ENCODE measurements around the gene NMB. TPM values are rescaled to one million over a fixed set of nuclear protein-coding genes. Genes with fewer than 3 reads are reported as not detected.

Gene NMB
- total and polyA plus RNA-seq, 12 donors, result 0.96 to 8.0 (median 2.3) TPM

DNA sequence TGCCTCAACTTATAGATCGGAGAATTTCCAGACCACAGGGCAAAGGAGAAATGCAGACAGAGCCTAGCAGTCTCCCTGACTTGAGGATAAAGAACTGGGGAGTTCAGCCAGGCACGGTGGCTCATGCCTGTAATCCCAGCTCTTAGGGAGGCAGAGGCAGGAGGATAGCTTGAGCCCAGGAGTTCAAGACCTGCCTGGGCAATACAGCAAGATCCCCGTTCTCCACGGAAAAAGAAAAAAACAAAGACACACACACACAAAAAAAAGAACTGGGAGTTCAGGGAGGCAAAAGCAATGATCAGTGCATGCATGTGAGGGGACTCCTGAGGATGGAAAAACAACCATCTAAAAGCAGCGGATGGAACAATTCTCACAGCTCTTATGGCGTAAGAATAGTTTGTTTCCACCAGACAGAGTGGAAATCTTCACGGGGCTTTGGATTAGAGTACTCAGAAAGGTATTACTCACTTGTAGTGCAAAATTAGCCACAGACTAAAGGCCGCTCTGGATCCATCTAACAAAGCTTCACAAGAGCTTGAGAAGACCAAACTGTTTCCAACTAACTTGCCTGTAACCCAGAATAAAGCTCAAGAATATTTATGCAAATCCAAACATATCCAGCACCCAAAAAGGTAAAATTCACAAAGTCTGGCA is 41.7 kb upstream of the NMB start:
- intact Hi-C loops (cut with DNase I), result loop anchor here in 2 of 10 donors (5.0 kb wide), 2 partner anchors 42 to 48 kb away; partner anchors contain the start of genes NMB (in 1 of the 2) and ZNF592 (in 1 of the 2)
- WGBS, 2 donors, result 85 to 89% methylated on average over 8 of the region's 8 CpGs
- ATAC-seq, result no peak

GRCh38 chr15:84697236-84697990 is 39.4 kb upstream of the NMB start:
- ATAC-seq, result no peak
- Histone ChIP-seq H3K4me3 (no peak overlapping the region), H3K27ac (no peak overlapping the region), H3K9me3 (no peaks in the 10 kb centered on the region), H3K36me3 (no peaks in the 10 kb centered on the region), H3K4me1 (peaks cover 0 to 56% (median 4%) of the 10 kb centered on the region in 9 donors), H3K27me3 (no peaks in the 10 kb centered on the region)
- intact Hi-C loops (cut with DNase I), result no loop called here
- WGBS, 2 donors, result 36 to 37% methylated on average over 1 of the region's 1 CpG
- TF ChIP-seq, protein P1, sequence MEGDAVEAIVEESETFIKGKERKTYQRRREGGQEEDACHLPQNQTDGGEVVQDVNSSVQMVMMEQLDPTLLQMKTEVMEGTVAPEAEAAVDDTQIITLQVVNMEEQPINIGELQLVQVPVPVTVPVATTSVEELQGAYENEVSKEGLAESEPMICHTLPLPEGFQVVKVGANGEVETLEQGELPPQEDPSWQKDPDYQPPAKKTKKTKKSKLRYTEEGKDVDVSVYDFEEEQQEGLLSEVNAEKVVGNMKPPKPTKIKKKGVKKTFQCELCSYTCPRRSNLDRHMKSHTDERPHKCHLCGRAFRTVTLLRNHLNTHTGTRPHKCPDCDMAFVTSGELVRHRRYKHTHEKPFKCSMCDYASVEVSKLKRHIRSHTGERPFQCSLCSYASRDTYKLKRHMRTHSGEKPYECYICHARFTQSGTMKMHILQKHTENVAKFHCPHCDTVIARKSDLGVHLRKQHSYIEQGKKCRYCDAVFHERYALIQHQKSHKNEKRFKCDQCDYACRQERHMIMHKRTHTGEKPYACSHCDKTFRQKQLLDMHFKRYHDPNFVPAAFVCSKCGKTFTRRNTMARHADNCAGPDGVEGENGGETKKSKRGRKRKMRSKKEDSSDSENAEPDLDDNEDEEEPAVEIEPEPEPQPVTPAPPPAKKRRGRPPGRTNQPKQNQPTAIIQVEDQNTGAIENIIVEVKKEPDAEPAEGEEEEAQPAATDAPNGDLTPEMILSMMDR (IDR thresholded peaks at IDR 0.05), result no peak
- no peak for DNase-seq

More for the DNA sequence above, 41.7 kb upstream of the NMB start:
- TF ChIP-seq, protein P1 (IDR thresholded peaks at IDR 0.05), result no peak
- Histone ChIP-seq H3K4me3 (no peak overlapping the region), H3K4me1 (peaks cover 3 to 69% (median 22%) of the 10 kb centered on the region in 9 donors), H3K36me3 (no peaks in the 10 kb centered on the region), H3K27me3 (no peaks in the 10 kb centered on the region), H3K9me3 (no peaks in the 10 kb centered on the region), H3K27ac (no peak overlapping the region)
- DNase-seq, result no peak

DNA sequence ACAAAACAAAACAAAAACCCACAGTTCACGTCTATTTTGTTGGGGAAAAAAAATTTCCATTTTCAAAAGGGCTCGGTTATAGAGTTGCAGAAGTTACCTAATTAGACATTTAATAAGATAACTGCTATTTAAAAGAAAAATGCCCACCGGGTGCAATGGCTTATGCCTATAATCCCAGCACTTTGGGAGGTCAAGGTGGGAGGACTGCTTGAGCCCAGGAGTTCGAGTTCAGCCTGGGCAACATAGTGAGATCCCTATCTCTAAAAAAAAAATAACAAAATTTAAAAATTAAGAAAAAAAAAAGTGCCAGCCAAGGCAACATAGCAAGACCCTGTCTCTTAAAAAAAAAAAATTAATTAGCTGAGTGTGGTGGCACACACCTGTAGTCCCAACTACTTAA is 38.8 kb upstream of the NMB start:
- no peaks in the 10 kb centered on the region for H3K9me3 ChIP-seq

GRCh38 chr15:84690342-84690741 is 32.3 kb upstream of the NMB start:
- H3K9me3 ChIP-seq, result no peaks in the 10 kb centered on the region
- TF ChIP-seq, protein P1 (IDR thresholded peaks at IDR 0.05), result no peak
- no peak overlapping the region for H3K4me3 ChIP-seq
- H3K36me3 ChIP-seq, result peaks cover 0 to 64% (median 7%) of the 10 kb centered on the region in 9 donors
- intact Hi-C loops (cut with DNase I), result no loop called here
- DNase-seq (no peak), ATAC-seq (no peak)
- no peaks in the 10 kb centered on the region for H3K27me3 ChIP-seq
- 95 to 96% methylated on average over 8 of the region's 8 CpGs for WGBS, 2 donors
- H3K27ac ChIP-seq, result no peak overlapping the region
- peaks cover 0 to 25% (median 0%) of the 10 kb centered on the region in 9 donors for H3K4me1 ChIP-seq

More for the DNA sequence above, 38.8 kb upstream of the NMB start:
- Histone ChIP-seq H3K27ac (no peak overlapping the region), H3K36me3 (peaks cover 0 to 1% (median 0%) of the 10 kb centered on the region in 9 donors), H3K4me1 (peaks cover 0 to 52% (median 3%) of the 10 kb centered on the region in 9 donors), H3K27me3 (no peaks in the 10 kb centered on the region), H3K4me3 (no peak overlapping the region)
- 88 to 91% methylated on average over 4 of the region's 4 CpGs for WGBS, 2 donors
- TF ChIP-seq, protein P1 (IDR thresholded peaks at IDR 0.05), result no peak
- ATAC-seq, result no peak
- DNase-seq, result no peak
- intact Hi-C loops (cut with DNase I), result no loop called here

Measured in heart right ventricle (tissue), 16 donors.